HEK293 (cell line): ENCODE data around the gene PBRM1.

Experiments
- CTCF ChIA-PET: fragments of 350-600 bp; formaldehyde crosslinking; extraction: SDS; loops from one replicate; lab custom pipeline; 2021; ENCODE audit warnings: antibody characterized with exemption; lab: Yijun Ruan, JAX
- POLR2A ChIA-PET: fragments of 300-600 bp; formaldehyde crosslinking; extraction: SDS; loops from one replicate; lab custom pipeline; 2020; ENCODE audit warnings: antibody characterized with exemption, inconsistent platforms; lab: Yijun Ruan, JAX
- H3K27ac ChIP-seq: fragments of 200-500 bp; sonication (Bioruptor generic); 2 replicates; pipeline ENCODE4 v1.5.1; 2014; ENCODE audit warnings: low read depth, low read length, control low read depth, inconsistent platforms; ENCODE audit errors: extremely low read depth
- H3K36me3 ChIP-seq, 2 experiments: fragments of 200-500 bp in 1 of 2; sonication (Bioruptor generic) in 1 of 2; 1 replicate in 1 of 2; 2 replicates in 1 of 2; pipeline ENCODE4 v1.5.1; 2014 to 2017; ENCODE audit warnings: inconsistent platforms in 2 of 2, low read length in 2 of 2; ENCODE audit not compliant: control insufficient read depth in 2 of 2, insufficient read depth in 1 of 2
- H3K4me1 ChIP-seq: fragments of 200-500 bp; sonication (Bioruptor generic); 2 replicates; pipeline ENCODE4 v1.5.1; 2014; ENCODE audit warnings: mild to moderate bottlenecking, low read length, inconsistent platforms; ENCODE audit not compliant: control insufficient read depth, insufficient read depth
- H3K4me3 ChIP-seq: 2 replicates; pipeline ENCODE4 v1.5.1; 2011; ENCODE audit warnings: low read depth, mild to moderate bottlenecking, control low read depth, low read length, moderate library complexity
- H3K9me3 ChIP-seq: fragments of 200-500 bp; sonication (Bioruptor generic); 2 replicates; pipeline ENCODE4 v1.5.1; 2014; ENCODE audit warnings: low read depth, low read length, inconsistent platforms; ENCODE audit not compliant: control insufficient read depth, insufficient read depth
- GLIS2 ChIP-seq: fragments of 450-650 bp; formaldehyde crosslinking; IDR thresholded peaks from 2 replicates; pipeline ENCODE4 v1.5.1; 2016; ENCODE audit warnings: missing biosample characterization, missing genetic modification characterization
- HOXC10 ChIP-seq: sonication (generic); formaldehyde crosslinking; IDR thresholded peaks from 2 replicates; pipeline ENCODE4 v1.8.1; 2023; ENCODE audit warnings: mild to moderate bottlenecking, missing genetic modification reagents
- KLF1 ChIP-seq: fragments of 450-650 bp; formaldehyde crosslinking; IDR thresholded peaks from 2 replicates; pipeline ENCODE4 v1.5.1; 2016; ENCODE audit warnings: missing biosample characterization, missing genetic modification characterization
- MEIS1 ChIP-seq: sonication (generic); formaldehyde crosslinking; IDR thresholded peaks from 2 replicates; pipeline ENCODE4 v1.8.1; 2022; ENCODE audit warnings: missing genetic modification reagents, mild to moderate bottlenecking, borderline replicate concordance
- ZBTB1 ChIP-seq: fragments of 450-650 bp; formaldehyde crosslinking; IDR thresholded peaks from 2 replicates; pipeline ENCODE4 v1.5.1; 2016; ENCODE audit warnings: missing biosample characterization, missing genetic modification characterization
- ZBTB20 ChIP-seq: fragments of 450-650 bp; formaldehyde crosslinking; IDR thresholded peaks from 2 replicates; pipeline ENCODE4 v1.5.1; 2016; ENCODE audit warnings: missing biosample characterization, missing genetic modification characterization
- ZBTB48 ChIP-seq: fragments of 450-650 bp; formaldehyde crosslinking; IDR thresholded peaks from 2 replicates; pipeline ENCODE4 v1.5.1; 2016; ENCODE audit warnings: missing biosample characterization, missing genetic modification characterization
- ZBTB49 ChIP-seq: fragments of 450-650 bp; formaldehyde crosslinking; IDR thresholded peaks from 2 replicates; pipeline ENCODE4 v1.5.1; 2016; ENCODE audit warnings: missing biosample characterization, missing genetic modification characterization, low read depth
- ZEB2 ChIP-seq: fragments of 450-650 bp; formaldehyde crosslinking; IDR thresholded peaks from 2 replicates; pipeline ENCODE4 v1.5.1; 2016; ENCODE audit warnings: missing biosample characterization, missing genetic modification characterization
- ZNF169 ChIP-seq: fragments of 450-650 bp; formaldehyde crosslinking; IDR thresholded peaks from 2 replicates; pipeline ENCODE4 v1.5.1; 2016; ENCODE audit warnings: missing biosample characterization, missing genetic modification characterization
- ZNF2 ChIP-seq: fragments of 450-650 bp; formaldehyde crosslinking; IDR thresholded peaks from 2 replicates; pipeline ENCODE4 v1.5.1; 2016; ENCODE audit warnings: missing biosample characterization, missing genetic modification characterization
- ZNF394 ChIP-seq: fragments of 450-650 bp; formaldehyde crosslinking; IDR thresholded peaks from 2 replicates; pipeline ENCODE4 v1.5.1; 2016; ENCODE audit warnings: missing biosample characterization, missing genetic modification characterization, mild to moderate bottlenecking, moderate library complexity, borderline replicate concordance
- ZNF549 ChIP-seq: fragments of 450-650 bp; IDR thresholded peaks from 2 replicates; pipeline ENCODE4 v1.5.1; 2018; ENCODE audit warnings: missing biosample characterization, missing genetic modification characterization, mild to moderate bottlenecking, inconsistent platforms, moderate library complexity
- ZNF558 ChIP-seq: fragments of 450-650 bp; formaldehyde crosslinking; IDR thresholded peaks from 2 replicates; pipeline ENCODE4 v1.5.1; 2016; ENCODE audit warnings: missing biosample characterization, missing genetic modification characterization
- ZNF600 ChIP-seq: fragments of 450-650 bp; formaldehyde crosslinking; IDR thresholded peaks from 2 replicates; pipeline ENCODE4 v1.5.1; 2016; ENCODE audit warnings: missing biosample characterization, missing genetic modification characterization
- ZNF629 ChIP-seq: fragments of 450-650 bp; formaldehyde crosslinking; IDR thresholded peaks from 2 replicates; pipeline ENCODE4 v1.5.1; 2017; ENCODE audit warnings: missing biosample characterization, missing genetic modification characterization
- ZNF707 ChIP-seq: fragments of 450-650 bp; formaldehyde crosslinking; IDR thresholded peaks from 2 replicates; pipeline ENCODE4 v1.5.1; 2016; ENCODE audit warnings: missing biosample characterization, missing genetic modification characterization
- ZNF777 ChIP-seq: fragments of 450-650 bp; formaldehyde crosslinking; IDR thresholded peaks from 2 replicates; pipeline ENCODE4 v1.5.1; 2017; ENCODE audit warnings: missing biosample characterization, missing genetic modification characterization, borderline replicate concordance
- ZNF791 ChIP-seq: fragments of 450-650 bp; formaldehyde crosslinking; IDR thresholded peaks from 2 replicates; pipeline ENCODE4 v1.5.1; 2016; ENCODE audit warnings: missing biosample characterization, missing genetic modification characterization
- ZNF792 ChIP-seq: fragments of 450-650 bp; formaldehyde crosslinking; IDR thresholded peaks from 2 replicates; pipeline ENCODE4 v1.5.1; 2016; ENCODE audit warnings: missing biosample characterization, missing genetic modification characterization
- ZSCAN23 ChIP-seq: fragments of 450-650 bp; formaldehyde crosslinking; IDR thresholded peaks from 2 replicates; pipeline ENCODE4 v1.5.1; 2016; ENCODE audit warnings: missing biosample characterization, missing genetic modification characterization
- TF ChIP-seq, protein P1 (sequence below): fragments of 450-650 bp; formaldehyde crosslinking; IDR thresholded peaks from 2 replicates; pipeline ENCODE4 v1.5.1; 2017; ENCODE audit warnings: missing biosample characterization, missing genetic modification characterization
- TF ChIP-seq, protein P2 (sequence below): fragments of 450-650 bp; formaldehyde crosslinking; conservative IDR thresholded peaks from 2 replicates; pipeline ENCODE4 v1.5.1; 2016; ENCODE audit warnings: low read depth, missing biosample characterization, missing genetic modification characterization
- TF ChIP-seq, protein P3 (sequence below): fragments of 450-650 bp; formaldehyde crosslinking; IDR thresholded peaks from 2 replicates; pipeline ENCODE4 v1.5.1; 2016; ENCODE audit warnings: missing biosample characterization, missing genetic modification characterization

Gene PBRM1

GRCh38 chr3:52663098-52663497 is 22.6 kb downstream of the PBRM1 start:
- CTCF ChIA-PET = no interaction called here
- Histone ChIP-seq H3K9me3 (no peaks in the 10 kb centered on the region), H3K4me1 (no peaks in the 10 kb centered on the region), H3K27ac (no peak overlapping the region), H3K4me3 (no peak overlapping the region), H3K36me3 (peaks cover 20 to 82% of the 10 kb centered on the region in 2 experiments)
- POLR2A ChIA-PET = no interaction called here
- TF ChIP-seq ZBTB1 (tag by site-specific recombination) = no peak
- no peak for TF ChIP-seq ZNF2 (tag by site-specific recombination)
- TF ChIP-seq ZBTB48 = no peak
- no peak for TF ChIP-seq ZNF549 (tag by site-specific recombination)
- no peak for TF ChIP-seq HOXC10 (CRISPR knock-in tag)
- no peak for TF ChIP-seq ZSCAN23 (tag by site-specific recombination)

- ChIA-PET POLR2A (no interaction called here), CTCF (no interaction called here)
- H3K27ac ChIP-seq = no peak overlapping the region
- no peaks in the 10 kb centered on the region for H3K4me1 ChIP-seq
- H3K4me3 ChIP-seq = no peak overlapping the region
- peaks cover 36 to 91% of the 10 kb centered on the region in 2 experiments for H3K36me3 ChIP-seq
- TF ChIP-seq ZNF792 (tag by site-specific recombination) = no peak
- TF ChIP-seq ZNF791 = no peak
- TF ChIP-seq ZNF600 (tag by site-specific recombination) = no peak
- no peak for TF ChIP-seq ZNF777 (tag by site-specific recombination)
- no peaks in the 10 kb centered on the region for H3K9me3 ChIP-seq
Measured at GRCh38 chr3:52660046-52660445, 25.7 kb downstream of the PBRM1 start.

DNA sequence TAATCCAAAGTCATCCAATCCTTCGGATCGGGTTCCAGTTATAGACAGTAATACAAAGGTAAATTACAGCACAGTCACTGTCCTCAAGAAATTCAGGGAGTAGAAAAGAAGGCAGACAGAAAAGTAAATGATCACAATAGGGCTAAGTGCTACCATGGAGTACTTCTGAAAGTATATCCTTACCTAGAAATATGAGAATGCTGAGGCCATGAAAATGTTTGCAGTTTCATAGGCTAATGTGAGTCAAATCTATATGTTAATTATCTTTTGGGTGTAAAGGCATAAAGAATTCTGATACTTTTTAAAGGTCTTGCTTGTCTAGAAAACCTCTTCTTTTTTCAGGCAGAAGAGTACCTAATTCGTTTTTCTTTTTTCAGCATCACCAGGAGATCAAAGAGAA is 29.8 kb downstream of the PBRM1 start:
- Histone ChIP-seq H3K27ac (no peak overlapping the region), H3K4me1 (no peaks in the 10 kb centered on the region), H3K9me3 (no peaks in the 10 kb centered on the region), H3K36me3 (peaks cover 37 to 91% of the 10 kb centered on the region in 2 experiments), H3K4me3 (no peak overlapping the region)
- POLR2A ChIA-PET = no interaction called here
- CTCF ChIA-PET = interaction anchor here (0.6 kb wide), 1 partner anchor 11 kb away, joined by 3 read pairs; no protein-coding TSS in a partner anchor
- TF ChIP-seq KLF1 (tag by site-specific recombination) (no peak), ZNF707 (no peak), ZNF394 (tag by site-specific recombination) (no peak), ZEB2 (tag by site-specific recombination) (no peak), ZBTB49 (tag by site-specific recombination) (no peak), ZNF558 (tag by site-specific recombination) (no peak), ZBTB20 (tag by site-specific recombination) (no peak), GLIS2 (tag by site-specific recombination) (no peak), ZNF169 (tag by site-specific recombination) (no peak), MEIS1 (CRISPR knock-in tag) (no peak), ZNF629 (no peak), ZNF549 (tag by site-specific recombination) (no peak)
- TF ChIP-seq, protein P1, sequence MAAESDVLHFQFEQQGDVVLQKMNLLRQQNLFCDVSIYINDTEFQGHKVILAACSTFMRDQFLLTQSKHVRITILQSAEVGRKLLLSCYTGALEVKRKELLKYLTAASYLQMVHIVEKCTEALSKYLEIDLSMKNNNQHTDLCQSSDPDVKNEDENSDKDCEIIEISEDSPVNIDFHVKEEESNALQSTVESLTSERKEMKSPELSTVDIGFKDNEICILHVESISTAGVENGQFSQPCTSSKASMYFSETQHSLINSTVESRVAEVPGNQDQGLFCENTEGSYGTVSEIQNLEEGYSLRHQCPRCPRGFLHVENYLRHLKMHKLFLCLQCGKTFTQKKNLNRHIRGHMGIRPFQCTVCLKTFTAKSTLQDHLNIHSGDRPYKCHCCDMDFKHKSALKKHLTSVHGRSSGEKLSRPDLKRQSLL (tag by site-specific recombination) = no peak
- TF ChIP-seq, protein P2, sequence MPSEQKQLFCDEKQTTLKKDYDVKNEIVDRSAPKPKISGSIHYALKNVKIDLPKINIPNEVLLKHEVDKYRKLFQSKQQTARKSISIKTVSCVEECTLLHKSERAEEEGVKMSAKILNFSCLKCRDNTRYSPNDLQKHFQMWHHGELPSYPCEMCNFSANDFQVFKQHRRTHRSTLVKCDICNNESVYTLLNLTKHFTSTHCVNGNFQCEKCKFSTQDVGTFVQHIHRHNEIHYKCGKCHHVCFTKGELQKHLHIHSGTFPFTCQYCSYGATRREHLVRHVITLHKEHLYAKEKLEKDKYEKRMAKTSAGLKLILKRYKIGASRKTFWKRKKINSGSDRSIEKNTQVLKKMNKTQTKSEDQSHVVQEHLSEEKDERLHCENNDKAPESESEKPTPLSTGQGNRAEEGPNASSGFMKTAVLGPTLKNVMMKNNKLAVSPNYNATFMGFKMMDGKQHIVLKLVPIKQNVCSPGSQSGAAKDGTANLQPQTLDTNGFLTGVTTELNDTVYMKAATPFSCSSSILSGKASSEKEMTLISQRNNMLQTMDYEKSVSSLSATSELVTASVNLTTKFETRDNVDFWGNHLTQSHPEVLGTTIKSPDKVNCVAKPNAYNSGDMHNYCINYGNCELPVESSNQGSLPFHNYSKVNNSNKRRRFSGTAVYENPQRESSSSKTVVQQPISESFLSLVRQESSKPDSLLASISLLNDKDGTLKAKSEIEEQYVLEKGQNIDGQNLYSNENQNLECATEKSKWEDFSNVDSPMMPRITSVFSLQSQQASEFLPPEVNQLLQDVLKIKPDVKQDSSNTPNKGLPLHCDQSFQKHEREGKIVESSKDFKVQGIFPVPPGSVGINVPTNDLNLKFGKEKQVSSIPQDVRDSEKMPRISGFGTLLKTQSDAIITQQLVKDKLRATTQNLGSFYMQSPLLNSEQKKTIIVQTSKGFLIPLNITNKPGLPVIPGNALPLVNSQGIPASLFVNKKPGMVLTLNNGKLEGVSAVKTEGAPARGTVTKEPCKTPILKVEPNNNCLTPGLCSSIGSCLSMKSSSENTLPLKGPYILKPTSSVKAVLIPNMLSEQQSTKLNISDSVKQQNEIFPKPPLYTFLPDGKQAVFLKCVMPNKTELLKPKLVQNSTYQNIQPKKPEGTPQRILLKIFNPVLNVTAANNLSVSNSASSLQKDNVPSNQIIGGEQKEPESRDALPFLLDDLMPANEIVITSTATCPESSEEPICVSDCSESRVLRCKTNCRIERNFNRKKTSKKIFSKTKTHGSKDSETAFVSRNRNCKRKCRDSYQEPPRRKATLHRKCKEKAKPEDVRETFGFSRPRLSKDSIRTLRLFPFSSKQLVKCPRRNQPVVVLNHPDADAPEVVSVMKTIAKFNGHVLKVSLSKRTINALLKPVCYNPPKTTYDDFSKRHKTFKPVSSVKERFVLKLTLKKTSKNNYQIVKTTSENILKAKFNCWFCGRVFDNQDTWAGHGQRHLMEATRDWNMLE (tag by site-specific recombination) = no peak
- TF ChIP-seq, protein P3, sequence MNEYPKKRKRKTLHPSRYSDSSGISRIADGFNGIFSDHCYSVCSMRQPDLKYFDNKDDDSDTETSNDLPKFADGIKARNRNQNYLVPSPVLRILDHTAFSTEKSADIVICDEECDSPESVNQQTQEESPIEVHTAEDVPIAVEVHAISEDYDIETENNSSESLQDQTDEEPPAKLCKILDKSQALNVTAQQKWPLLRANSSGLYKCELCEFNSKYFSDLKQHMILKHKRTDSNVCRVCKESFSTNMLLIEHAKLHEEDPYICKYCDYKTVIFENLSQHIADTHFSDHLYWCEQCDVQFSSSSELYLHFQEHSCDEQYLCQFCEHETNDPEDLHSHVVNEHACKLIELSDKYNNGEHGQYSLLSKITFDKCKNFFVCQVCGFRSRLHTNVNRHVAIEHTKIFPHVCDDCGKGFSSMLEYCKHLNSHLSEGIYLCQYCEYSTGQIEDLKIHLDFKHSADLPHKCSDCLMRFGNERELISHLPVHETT (tag by site-specific recombination) = no peak
